ENCODE measurements around the gene STAMBP.

Gene STAMBP

DNA sequence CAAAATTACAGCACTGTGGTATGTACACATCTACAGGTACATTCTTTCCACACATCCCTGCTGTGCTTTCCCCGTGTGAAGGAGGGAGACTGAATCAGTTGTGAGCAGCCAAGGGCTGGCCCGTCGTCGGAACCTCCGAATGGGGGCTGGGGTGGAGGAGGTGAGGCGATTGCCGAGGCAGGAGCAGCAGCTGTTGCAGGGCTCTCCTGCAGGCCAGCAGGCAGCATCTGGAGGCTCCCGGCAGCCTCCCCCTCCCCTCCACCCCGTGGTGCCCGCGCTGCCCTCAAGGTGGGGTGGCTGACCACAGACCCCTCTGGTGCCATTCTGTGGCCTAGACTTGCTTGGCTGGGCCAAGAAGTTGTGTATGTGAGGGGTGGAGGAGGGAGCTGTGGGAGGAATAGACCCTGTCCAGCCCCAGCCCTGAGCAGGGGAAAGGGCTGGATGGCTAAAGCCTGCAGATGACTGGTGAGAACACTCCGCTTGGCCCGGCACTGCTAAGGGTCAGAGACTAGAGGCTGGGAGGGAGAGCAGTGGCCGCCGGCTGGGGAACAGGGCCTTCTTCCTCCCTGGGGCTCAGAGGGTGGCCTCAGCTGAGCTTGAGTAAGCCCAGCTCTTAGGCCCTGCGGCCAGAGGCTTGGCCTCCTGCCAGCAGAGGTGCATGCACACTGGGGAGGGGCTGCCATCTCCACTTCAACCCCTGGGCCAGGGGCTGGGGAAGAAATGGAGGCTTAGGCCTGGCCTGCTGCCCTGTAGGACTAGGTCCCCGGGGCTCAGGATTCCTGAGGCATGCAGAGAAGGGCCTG is 7.6 kb downstream of the STAMBP start:
- Histone ChIP-seq H3K27me3 (ENCODE audit: control insufficient read depth in 3 of 3, insufficient read depth in 3 of 3, low read depth in 1 of 3, low read length in 3 of 3) (no peaks in the 10 kb centered on the region), H2AFZ (ENCODE audit: low read length) (no peak overlapping the region), H3K4me2 (ENCODE audit: insufficient read depth, low read length, poor library complexity, severe bottlenecking) (no peak overlapping the region), H2AK5ac (ENCODE audit: low read depth, low read length) (no peak overlapping the region), H4K91ac (ENCODE audit: low read depth, low read length, poor library complexity) (no peak overlapping the region), H3K9ac (ENCODE audit: low read depth, low read length, poor library complexity) (peak overlapping the region; percentile 72), H2BK120ac (ENCODE audit: low read depth, low read length) (no peak overlapping the region), H3K23ac (ENCODE audit: low read depth, low read length, poor library complexity) (peak overlapping the region; percentile 44), H3K9me3 (replicated peaks in 1 of 2; ENCODE audit: control insufficient read depth in 2 of 2, insufficient read depth in 1 of 2, low read depth in 1 of 2, low read length in 2 of 2) (no peaks in the 10 kb centered on the region), H2BK15ac (ENCODE audit: low read length) (no peak overlapping the region), H3K27ac (replicated peaks; ENCODE audit: low read length) (no peak overlapping the region), H3K4me3 (ENCODE audit: low read length in 2 of 2) (no peak overlapping the region), H4K8ac (ENCODE audit: low read depth, low read length) (peak overlapping the region; percentile 17), H3K4ac (ENCODE audit: low read length) (no peak overlapping the region), H3K18ac (ENCODE audit: low read length) (no peak overlapping the region), H3K14ac (ENCODE audit: low read length) (no peak overlapping the region), H3K79me1 (ENCODE audit: low read depth, low read length) (peaks cover 2% of the 10 kb centered on the region), H3K4me1 (ENCODE audit: control insufficient read depth in 2 of 2, insufficient read depth in 1 of 2, low read depth in 1 of 2, low read length in 2 of 2) (peaks cover 2 to 7% of the 10 kb centered on the region in 2 donors), H2BK12ac (ENCODE audit: low read length) (no peak overlapping the region), H2BK5ac (ENCODE audit: low read length) (no peak overlapping the region), H3K36me3 (replicated peaks in 1 of 2; ENCODE audit: control insufficient read depth in 2 of 2, insufficient read depth in 2 of 2, low read length in 2 of 2) (peaks cover 11 to 73% of the 10 kb centered on the region in 2 donors)
- no CpG with 5 or more reads among the region's 17 CpGs for WGBS, 2 donors (ENCODE audit: extremely low coverage in 2 of 2, insufficient read length in 2 of 2, insufficient replicate concordance in 1 of 2)
- no peak for DNase-seq (ENCODE audit: low spot score)

DNA sequence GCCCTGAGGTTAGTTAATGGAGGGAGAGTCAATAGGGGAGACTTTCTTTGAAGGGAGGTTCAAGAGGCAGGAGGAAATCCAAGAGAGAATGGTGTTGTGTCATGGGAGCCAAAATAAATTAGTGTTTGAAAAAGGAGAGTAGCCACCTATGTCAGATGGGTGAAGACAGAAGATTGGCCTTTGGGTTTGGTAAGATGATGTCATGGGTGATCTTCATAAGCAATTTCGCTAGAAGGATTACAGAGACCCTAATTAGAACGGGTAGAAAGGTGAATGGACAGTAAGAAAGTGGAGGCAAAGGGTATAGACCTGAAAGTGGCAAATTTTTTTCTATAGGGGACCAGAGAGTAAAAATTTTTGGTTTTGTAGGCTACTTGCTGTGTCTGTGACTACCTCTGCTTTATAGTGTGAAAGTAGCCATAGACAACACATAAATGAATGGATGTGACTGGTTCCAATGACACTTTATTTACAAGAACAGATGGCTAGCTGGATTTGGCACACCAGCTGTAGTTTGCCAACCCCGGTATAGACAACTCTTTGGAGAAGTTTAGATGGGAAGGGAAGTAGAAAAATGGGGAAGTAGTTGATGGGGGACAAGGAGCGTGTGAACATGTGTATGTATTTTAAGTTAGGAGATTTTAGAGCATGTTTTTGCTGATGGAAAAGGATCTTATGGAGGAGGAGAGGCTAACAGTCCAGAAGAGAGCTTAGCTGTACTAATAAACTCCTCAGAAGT is 9.3 kb downstream of the STAMBP start:
- Histone ChIP-seq H3K36me3 (replicated peaks in 1 of 2; ENCODE audit: control insufficient read depth in 2 of 2, insufficient read depth in 2 of 2, low read length in 2 of 2) (peaks cover 8 to 71% of the 10 kb centered on the region in 2 donors), H3K9ac (ENCODE audit: low read depth, low read length, poor library complexity) (no peak overlapping the region), H3K9me3 (replicated peaks in 1 of 2; ENCODE audit: control insufficient read depth in 2 of 2, insufficient read depth in 1 of 2, low read depth in 1 of 2, low read length in 2 of 2) (no peaks in the 10 kb centered on the region), H3K18ac (ENCODE audit: low read length) (no peak overlapping the region), H3K27me3 (ENCODE audit: control insufficient read depth in 3 of 3, insufficient read depth in 3 of 3, low read depth in 1 of 3, low read length in 3 of 3) (no peaks in the 10 kb centered on the region), H2BK120ac (ENCODE audit: low read depth, low read length) (no peak overlapping the region), H2BK15ac (ENCODE audit: low read length) (no peak overlapping the region), H2AK5ac (ENCODE audit: low read depth, low read length) (no peak overlapping the region), H3K23ac (ENCODE audit: low read depth, low read length, poor library complexity) (no peak overlapping the region), H3K4me2 (ENCODE audit: insufficient read depth, low read length, poor library complexity, severe bottlenecking) (no peak overlapping the region), H3K4me1 (ENCODE audit: control insufficient read depth in 2 of 2, insufficient read depth in 1 of 2, low read depth in 1 of 2, low read length in 2 of 2) (peaks cover 2 to 7% of the 10 kb centered on the region in 2 donors), H3K4me3 (ENCODE audit: low read length in 2 of 2) (no peak overlapping the region), H4K91ac (ENCODE audit: low read depth, low read length, poor library complexity) (no peak overlapping the region), H3K4ac (ENCODE audit: low read length) (no peak overlapping the region), H2BK5ac (ENCODE audit: low read length) (no peak overlapping the region), H3K14ac (ENCODE audit: low read length) (no peak overlapping the region), H4K8ac (ENCODE audit: low read depth, low read length) (no peak overlapping the region), H3K27ac (replicated peaks; ENCODE audit: low read length) (no peak overlapping the region), H2BK12ac (ENCODE audit: low read length) (no peak overlapping the region), H3K79me1 (ENCODE audit: low read depth, low read length) (peaks cover 2% of the 10 kb centered on the region), H2AFZ (ENCODE audit: low read length) (no peak overlapping the region)
- whole genome bisulfite sequencing, 2 donors (ENCODE audit: extremely low coverage in 2 of 2, insufficient read length in 2 of 2, insufficient replicate concordance in 1 of 2), result 100% methylated on average over 1 of the region's 4 CpGs; no CpG with 5 or more reads in 1 of the 2 donors
- DNase-seq (ENCODE audit: low spot score), result no peak

- Histone ChIP-seq H2BK120ac (ENCODE audit: low read depth, low read length) (no peak overlapping the region), H3K4me1 (ENCODE audit: control insufficient read depth in 2 of 2, insufficient read depth in 1 of 2, low read depth in 1 of 2, low read length in 2 of 2) (peaks cover 2 to 7% of the 10 kb centered on the region in 2 donors), H3K18ac (ENCODE audit: low read length) (no peak overlapping the region), H3K14ac (ENCODE audit: low read length) (no peak overlapping the region), H3K4me2 (ENCODE audit: insufficient read depth, low read length, poor library complexity, severe bottlenecking) (no peak overlapping the region), H3K79me1 (ENCODE audit: low read depth, low read length) (peaks cover 2% of the 10 kb centered on the region), H4K91ac (ENCODE audit: low read depth, low read length, poor library complexity) (no peak overlapping the region), H2BK5ac (ENCODE audit: low read length) (no peak overlapping the region), H2BK15ac (ENCODE audit: low read length) (no peak overlapping the region), H3K36me3 (replicated peaks in 1 of 2; ENCODE audit: control insufficient read depth in 2 of 2, insufficient read depth in 2 of 2, low read length in 2 of 2) (peaks cover 5 to 69% of the 10 kb centered on the region in 2 donors), H4K8ac (ENCODE audit: low read depth, low read length) (no peak overlapping the region), H3K4me3 (ENCODE audit: low read length in 2 of 2) (no peak overlapping the region), H3K27me3 (ENCODE audit: control insufficient read depth in 3 of 3, insufficient read depth in 3 of 3, low read depth in 1 of 3, low read length in 3 of 3) (no peaks in the 10 kb centered on the region), H3K9ac (ENCODE audit: low read depth, low read length, poor library complexity) (no peak overlapping the region), H3K27ac (replicated peaks; ENCODE audit: low read length) (peak overlapping the region; percentile 26), H2BK12ac (ENCODE audit: low read length) (no peak overlapping the region), H2AK5ac (ENCODE audit: low read depth, low read length) (no peak overlapping the region), H3K4ac (ENCODE audit: low read length) (no peak overlapping the region), H3K9me3 (replicated peaks in 1 of 2; ENCODE audit: control insufficient read depth in 2 of 2, insufficient read depth in 1 of 2, low read depth in 1 of 2, low read length in 2 of 2) (no peaks in the 10 kb centered on the region), H2AFZ (ENCODE audit: low read length) (no peak overlapping the region), H3K23ac (ENCODE audit: low read depth, low read length, poor library complexity) (no peak overlapping the region)
- no peak for DNase-seq (ENCODE audit: low spot score)
- WGBS, 2 donors (ENCODE audit: extremely low coverage in 2 of 2, insufficient read length in 2 of 2, insufficient replicate concordance in 1 of 2), result no CpG with 5 or more reads among the region's 2 CpGs
Measured at GRCh38 chr2:73838889-73839534, 10.3 kb downstream of the STAMBP start.

Measured in neuronal stem cell (in vitro differentiated cells).